Measurements from ENCODE around the gene NR1H4. TPM values are rescaled to one million over a fixed set of nuclear protein-coding genes. Genes with fewer than 3 reads are reported as not detected.
"Not testable (repeated sequence)": the region's sequence is repeated elsewhere in the genome, so short reads cannot be mapped to it uniquely, and the experiment has no call there.

NR1H4 gene
- total RNA-seq, 1 experiment from 2014 or later = not detected

DNA sequence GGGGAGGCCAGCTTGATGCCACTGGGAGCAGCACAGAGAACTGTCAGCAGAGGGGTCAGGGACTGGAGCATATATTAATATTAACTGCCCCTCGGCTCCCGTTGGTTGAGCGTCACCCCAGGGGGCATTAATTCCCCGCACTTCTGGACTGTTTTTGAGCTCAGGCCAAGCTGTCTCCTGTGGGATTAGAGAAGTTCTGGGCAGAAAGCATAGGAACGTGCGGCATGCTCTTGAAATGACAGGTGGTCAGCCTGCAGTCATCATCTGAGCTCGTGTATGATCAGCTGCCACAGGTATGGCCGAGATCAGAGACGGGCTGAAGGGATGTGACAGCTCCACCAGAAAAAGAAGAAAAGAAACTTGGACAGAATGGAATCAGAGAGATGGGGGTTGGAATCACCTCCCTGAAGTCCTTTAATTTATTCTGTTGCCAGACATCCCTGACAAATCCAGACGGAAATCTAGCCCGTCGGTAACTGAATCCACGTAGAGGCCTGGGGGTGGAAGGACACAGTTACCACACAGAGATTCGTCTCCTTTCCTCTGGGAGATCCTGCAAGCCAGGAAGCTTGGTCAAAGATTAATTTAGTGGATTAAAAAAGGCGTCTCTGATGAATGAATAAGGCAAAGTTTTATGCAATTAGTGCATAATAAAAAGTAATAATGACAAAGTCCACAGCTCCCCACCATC, 23.6 kb downstream of the NR1H4 start:
- no peak for TF ChIP-seq ZNF232 (CRISPR knock-in tag; IDR thresholded peaks at IDR 0.05)
- TF ChIP-seq NR1H2 (CRISPR knock-in tag; IDR thresholded peaks at IDR 0.05) = no peak
- TF ChIP-seq MAX (CRISPR knock-in tag; IDR thresholded peaks at IDR 0.05) = no peak
- no peak for TF ChIP-seq FOXJ3 (CRISPR knock-in tag; IDR thresholded peaks at IDR 0.05; ENCODE audit: borderline replicate concordance)
- no peak for TF ChIP-seq ZNF138 (CRISPR knock-in tag; conservative IDR thresholded peaks at IDR 0.05)
- no peak for TF ChIP-seq NR3C1 (CRISPR knock-in tag; conservative IDR thresholded peaks at IDR 0.05; ENCODE audit: low read depth)
- no peak for TF ChIP-seq ELF4 (CRISPR knock-in tag; IDR thresholded peaks at IDR 0.05; ENCODE audit: low read depth)
- Mint-ChIP-seq H3K27me3 (ENCODE audit: low read depth) (no peaks in the 10 kb centered on the region), H3K36me3 (no peaks in the 10 kb centered on the region), H3K4me3 (no peak overlapping the region), H3K4me1 (peaks cover 12% of the 10 kb centered on the region), H3K27ac (peak overlapping the region; percentile 11; the same call in 1 of the 2 replicates), H3K9me3 (peaks cover 1% of the 10 kb centered on the region)
- ChIA-PET CTCF (interaction anchor here (1.0 kb wide), 1 partner anchor 174 kb away, joined by 3 read pairs; no protein-coding TSS in a partner anchor), POLR2A (no interaction called here)
- ATAC-seq (no peak; the same call in 1 of the 2 replicates), DNase-seq (ENCODE audit: low spot score) (no peak)

- CTCF ChIA-PET = interaction anchor here (1.9 kb wide), 1 partner anchor 93 kb away, joined by 9 read pairs; no protein-coding TSS in a partner anchor
- no peak for ATAC-seq
- POLR2A ChIA-PET = no interaction called here
- Mint-ChIP-seq H3K4me3 (no peak overlapping the region), H3K27me3 (ENCODE audit: low read depth) (no peaks in the 10 kb centered on the region), H3K4me1 (peaks cover 10% of the 10 kb centered on the region), H3K27ac (no peak overlapping the region), H3K36me3 (no peaks in the 10 kb centered on the region), H3K9me3 (peaks cover 5% of the 10 kb centered on the region)
- DNase-seq (ENCODE audit: low spot score) = no peak
- no peak for TF ChIP-seq IRF2 (CRISPR knock-in tag; IDR thresholded peaks at IDR 0.05; ENCODE audit: borderline replicate concordance, low read depth)
- no peak for TF ChIP-seq NR1H2 (CRISPR knock-in tag; IDR thresholded peaks at IDR 0.05)
- TF ChIP-seq ZBTB21 (CRISPR knock-in tag; IDR thresholded peaks at IDR 0.05; ENCODE audit: borderline replicate concordance) = no peak
- TF ChIP-seq, protein P1, sequence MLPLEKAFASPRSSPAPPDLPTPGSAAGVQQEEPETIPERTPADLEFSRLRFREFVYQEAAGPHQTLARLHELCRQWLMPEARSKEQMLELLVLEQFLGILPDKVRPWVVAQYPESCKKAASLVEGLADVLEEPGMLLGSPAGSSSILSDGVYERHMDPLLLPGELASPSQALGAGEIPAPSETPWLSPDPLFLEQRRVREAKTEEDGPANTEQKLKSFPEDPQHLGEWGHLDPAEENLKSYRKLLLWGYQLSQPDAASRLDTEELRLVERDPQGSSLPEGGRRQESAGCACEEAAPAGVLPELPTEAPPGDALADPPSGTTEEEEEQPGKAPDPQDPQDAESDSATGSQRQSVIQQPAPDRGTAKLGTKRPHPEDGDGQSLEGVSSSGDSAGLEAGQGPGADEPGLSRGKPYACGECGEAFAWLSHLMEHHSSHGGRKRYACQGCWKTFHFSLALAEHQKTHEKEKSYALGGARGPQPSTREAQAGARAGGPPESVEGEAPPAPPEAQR (CRISPR knock-in tag; IDR thresholded peaks at IDR 0.05) = no peak
- no peak for TF ChIP-seq TEAD1 (CRISPR knock-in tag; IDR thresholded peaks at IDR 0.05)
- no peak for TF ChIP-seq FOXK1 (CRISPR knock-in tag; IDR thresholded peaks at IDR 0.05)
- no peak for TF ChIP-seq ZNF263 (CRISPR knock-in tag; IDR thresholded peaks at IDR 0.05; ENCODE audit: low read depth)
- TF ChIP-seq, protein P2, sequence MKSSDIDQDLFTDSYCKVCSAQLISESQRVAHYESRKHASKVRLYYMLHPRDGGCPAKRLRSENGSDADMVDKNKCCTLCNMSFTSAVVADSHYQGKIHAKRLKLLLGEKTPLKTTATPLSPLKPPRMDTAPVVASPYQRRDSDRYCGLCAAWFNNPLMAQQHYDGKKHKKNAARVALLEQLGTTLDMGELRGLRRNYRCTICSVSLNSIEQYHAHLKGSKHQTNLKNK (CRISPR knock-in tag; IDR thresholded peaks at IDR 0.05) = no peak
Measured at GRCh38 chr12:100498141-100498540, 24.5 kb downstream of the NR1H4 start.

DNA sequence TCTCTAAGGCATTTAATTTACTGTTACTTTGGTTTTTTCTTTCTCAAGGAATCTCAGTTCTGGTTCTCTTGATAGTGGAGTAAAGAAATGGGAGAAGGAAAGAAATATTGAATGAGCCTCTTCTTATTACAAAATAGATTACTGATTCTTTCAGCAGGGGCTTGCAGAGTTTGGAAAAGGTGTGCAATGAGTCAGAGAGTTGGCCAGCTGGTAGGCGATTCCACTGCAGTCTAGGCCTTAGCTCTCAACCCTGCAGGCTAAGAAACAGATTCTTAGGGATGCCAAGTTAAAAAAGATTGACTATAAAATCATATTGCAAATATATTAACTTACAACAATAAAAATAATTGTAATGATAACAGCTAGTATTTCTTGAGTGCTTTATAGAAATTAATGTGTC, 25.8 kb downstream of the NR1H4 start:
- Mint-ChIP-seq H3K36me3 (no peaks in the 10 kb centered on the region), H3K27ac (no peak overlapping the region), H3K4me1 (0 out of 2 replicates have a peak, but pooled peaks cover 3% of the 10 kb centered on the region), H3K9me3 (peaks cover 5% of the 10 kb centered on the region), H3K27me3 (ENCODE audit: low read depth) (no peaks in the 10 kb centered on the region), H3K4me3 (no peak overlapping the region)
- POLR2A ChIA-PET = no interaction called here
- CTCF ChIA-PET = interaction anchor here (1.9 kb wide), 1 partner anchor 95 kb away, joined by 9 read pairs; no protein-coding TSS in a partner anchor
- TF ChIP-seq, protein P3, sequence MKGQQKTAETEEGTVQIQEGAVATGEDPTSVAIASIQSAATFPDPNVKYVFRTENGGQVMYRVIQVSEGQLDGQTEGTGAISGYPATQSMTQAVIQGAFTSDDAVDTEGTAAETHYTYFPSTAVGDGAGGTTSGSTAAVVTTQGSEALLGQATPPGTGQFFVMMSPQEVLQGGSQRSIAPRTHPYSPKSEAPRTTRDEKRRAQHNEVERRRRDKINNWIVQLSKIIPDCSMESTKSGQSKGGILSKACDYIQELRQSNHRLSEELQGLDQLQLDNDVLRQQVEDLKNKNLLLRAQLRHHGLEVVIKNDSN (CRISPR knock-in tag; IDR thresholded peaks at IDR 0.05) = no peak
- TF ChIP-seq ZNF219 (CRISPR knock-in tag; IDR thresholded peaks at IDR 0.05; ENCODE audit: borderline replicate concordance) (no peak), IRF1 (CRISPR knock-in tag; IDR thresholded peaks at IDR 0.05) (no peak), SP1 (CRISPR knock-in tag; conservative IDR thresholded peaks at IDR 0.05) (no peak), SOX15 (CRISPR knock-in tag; IDR thresholded peaks at IDR 0.05) (no peak), ZNF121 (CRISPR knock-in tag; IDR thresholded peaks at IDR 0.05) (no peak), SMAD4 (CRISPR knock-in tag; IDR thresholded peaks at IDR 0.05) (no peak), IRF2 (CRISPR knock-in tag; IDR thresholded peaks at IDR 0.05; ENCODE audit: borderline replicate concordance, low read depth) (no peak), RORB (CRISPR knock-in tag; IDR thresholded peaks at IDR 0.05) (no peak), JAZF1 (CRISPR knock-in tag; IDR thresholded peaks at IDR 0.05) (no peak), NFYB (CRISPR knock-in tag; conservative IDR thresholded peaks at IDR 0.05; ENCODE audit: low read depth) (no peak)
- TF ChIP-seq, protein P4, sequence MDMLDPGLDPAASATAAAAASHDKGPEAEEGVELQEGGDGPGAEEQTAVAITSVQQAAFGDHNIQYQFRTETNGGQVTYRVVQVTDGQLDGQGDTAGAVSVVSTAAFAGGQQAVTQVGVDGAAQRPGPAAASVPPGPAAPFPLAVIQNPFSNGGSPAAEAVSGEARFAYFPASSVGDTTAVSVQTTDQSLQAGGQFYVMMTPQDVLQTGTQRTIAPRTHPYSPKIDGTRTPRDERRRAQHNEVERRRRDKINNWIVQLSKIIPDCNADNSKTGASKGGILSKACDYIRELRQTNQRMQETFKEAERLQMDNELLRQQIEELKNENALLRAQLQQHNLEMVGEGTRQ (CRISPR knock-in tag; IDR thresholded peaks at IDR 0.05) = no peak
- TF ChIP-seq, protein P5, sequence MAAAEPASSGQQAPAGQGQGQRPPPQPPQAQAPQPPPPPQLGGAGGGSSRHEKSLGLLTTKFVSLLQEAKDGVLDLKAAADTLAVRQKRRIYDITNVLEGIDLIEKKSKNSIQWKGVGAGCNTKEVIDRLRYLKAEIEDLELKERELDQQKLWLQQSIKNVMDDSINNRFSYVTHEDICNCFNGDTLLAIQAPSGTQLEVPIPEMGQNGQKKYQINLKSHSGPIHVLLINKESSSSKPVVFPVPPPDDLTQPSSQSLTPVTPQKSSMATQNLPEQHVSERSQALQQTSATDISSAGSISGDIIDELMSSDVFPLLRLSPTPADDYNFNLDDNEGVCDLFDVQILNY (CRISPR knock-in tag; IDR thresholded peaks at IDR 0.05) = no peak
- DNase-seq (ENCODE audit: low spot score) (no peak), ATAC-seq (no peak)

DNA sequence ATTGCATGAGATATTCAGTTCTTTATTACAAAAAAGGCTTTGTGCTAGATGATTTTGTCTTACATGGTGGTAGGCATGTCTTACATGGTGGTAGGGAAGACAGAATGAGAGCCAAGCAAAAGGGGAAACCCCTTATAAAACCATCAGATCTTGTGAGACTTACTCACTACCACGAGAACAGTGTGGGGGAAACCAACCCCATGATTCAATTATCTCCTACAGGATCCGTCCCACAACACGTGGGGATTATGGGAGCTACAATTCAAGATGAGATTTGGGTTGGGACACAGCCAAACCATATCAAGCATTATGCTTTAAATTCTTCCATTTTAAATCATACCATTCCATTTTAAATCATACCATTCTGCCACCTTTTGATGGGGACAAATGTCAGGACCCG, 29.1 kb downstream of the NR1H4 start:
- DNase-seq (ENCODE audit: low spot score); H3K9me3 Mint-ChIP-seq; H3K36me3 Mint-ChIP-seq; H3K27me3 Mint-ChIP-seq (ENCODE audit: low read depth); POLR2A ChIA-PET; H3K4me1 Mint-ChIP-seq; ATAC-seq; CTCF ChIA-PET; H3K4me3 Mint-ChIP-seq; H3K27ac Mint-ChIP-seq: not testable (repeated sequence)

Data from WTC11 (cell line).